Jurkat, Clone E6-1 (cell line): Measurements from ENCODE around the gene IL21R.
"Not testable (repeated sequence)": the region's sequence is repeated elsewhere in the genome, so short reads cannot be mapped to it uniquely, and the experiment has no call there.

Experiments
- DNase-seq: peaks from one replicate; pipeline ENCODE4 v3.0.0-alpha.2; 2011; ENCODE audit warnings: low read depth, low spot score
- H3K4me3 ChIP-seq: 2 replicates; pipeline ENCODE4 v1.5.1; 2011; ENCODE audit warnings: mild to moderate bottlenecking, low read length, control low read depth, moderate library complexity

Gene IL21R

DNA sequence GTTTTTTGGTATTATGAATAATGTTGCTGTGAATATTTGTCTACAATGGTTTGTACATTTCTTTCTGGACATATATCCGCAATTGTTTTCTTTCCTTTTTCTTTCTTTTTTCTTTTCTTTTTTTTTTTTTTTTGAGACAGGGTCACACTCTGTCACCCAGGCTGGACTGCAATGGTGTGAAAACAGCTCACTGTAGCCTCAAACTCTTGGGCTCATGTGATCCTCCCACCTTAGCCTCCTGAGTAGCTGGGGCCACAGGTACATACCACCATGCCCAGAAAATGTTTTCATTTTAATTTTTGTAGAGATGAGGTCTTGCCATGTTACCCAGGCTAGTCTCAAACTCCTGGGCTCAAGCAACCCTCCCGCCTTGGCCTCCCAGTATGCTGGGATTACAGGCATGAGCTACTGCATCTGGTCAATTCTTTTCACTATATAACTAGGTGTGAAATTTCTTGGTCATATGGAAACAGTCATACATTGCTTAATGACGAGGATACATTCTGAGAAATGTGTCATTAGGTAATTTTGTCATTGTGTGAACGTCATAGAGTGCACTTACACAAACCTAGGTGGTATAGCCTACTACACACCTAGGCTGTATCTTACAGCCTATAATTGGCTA is 15.2 kb downstream of the IL21R start:
- no peak for DNase-seq

DNA sequence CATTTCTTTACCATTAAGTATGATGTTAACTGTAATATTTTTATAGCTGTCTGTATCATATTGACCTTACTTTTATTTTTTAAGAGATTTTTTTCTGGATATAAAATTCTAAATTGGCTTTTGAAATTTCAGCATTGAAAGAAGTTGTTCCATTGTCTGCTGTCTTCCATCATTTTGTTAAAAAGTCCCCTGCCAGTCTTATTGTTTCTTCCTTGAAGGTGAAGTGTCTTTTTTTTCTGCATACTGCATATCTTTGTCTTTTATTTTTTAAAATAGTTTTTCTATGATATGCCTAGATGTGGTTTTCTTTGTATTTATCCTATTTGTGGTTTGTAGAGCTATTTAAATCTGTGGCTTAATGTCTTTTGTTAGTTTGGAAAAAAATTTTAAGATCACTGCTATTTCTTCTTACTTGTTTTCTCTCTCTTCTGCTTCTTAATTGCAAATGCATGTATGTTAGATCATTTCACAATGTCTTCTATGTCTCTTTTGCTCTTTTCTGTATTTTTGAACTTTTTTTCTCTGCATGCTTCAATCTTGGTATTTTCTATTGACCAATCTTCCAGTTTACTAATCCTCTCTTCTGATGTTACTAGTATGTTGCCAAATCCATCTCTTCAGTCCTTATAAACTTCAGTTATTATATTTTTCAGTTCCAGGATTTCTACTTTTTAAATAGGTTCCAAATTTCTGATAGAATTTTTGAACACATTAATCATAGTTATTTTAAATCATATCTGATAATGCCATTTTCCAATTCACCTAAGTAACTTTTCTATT is 20.2 kb downstream of the IL21R start:
- DNase-seq, result no peak
- no peak overlapping the region for H3K4me3 ChIP-seq

More for the DNA sequence above, 15.2 kb downstream of the IL21R start:
- H3K4me3 ChIP-seq, result no peak overlapping the region

DNA sequence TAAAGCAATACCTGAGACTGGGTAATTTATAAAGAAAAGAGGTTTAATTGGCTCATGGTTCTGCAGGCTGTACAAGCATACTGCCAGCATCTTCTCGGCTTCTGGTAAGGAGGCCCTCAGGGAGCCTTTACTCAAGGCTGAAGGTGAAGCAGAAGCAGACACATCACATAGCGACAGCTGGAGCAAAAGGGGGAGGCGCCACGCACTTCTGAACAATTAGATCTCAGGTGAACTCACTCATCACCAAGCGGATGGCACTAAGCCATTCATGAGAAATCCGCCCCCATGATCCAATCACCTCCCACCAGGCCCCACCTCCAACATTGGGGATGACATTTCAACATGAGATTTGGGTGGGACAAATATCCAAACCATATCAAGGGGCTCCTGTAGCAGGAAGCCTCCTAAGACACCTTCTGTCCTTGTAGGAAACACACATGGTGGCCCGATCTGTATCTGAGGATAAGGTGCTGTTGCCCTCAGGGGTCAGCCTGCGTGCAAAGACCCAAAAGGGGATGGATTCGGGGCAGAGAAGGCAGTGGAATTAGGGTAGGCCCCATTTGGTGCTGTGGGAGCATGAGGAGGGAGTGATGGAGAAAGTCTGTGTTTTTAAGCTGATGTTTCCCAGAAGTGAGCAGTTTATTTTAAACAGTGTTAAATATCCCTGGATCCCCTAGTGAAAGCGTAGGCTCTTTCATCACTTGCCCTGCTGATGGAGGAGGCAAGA is 23.0 kb downstream of the IL21R start:
- DNase-seq, result no peak
- no peak overlapping the region for H3K4me3 ChIP-seq

DNA sequence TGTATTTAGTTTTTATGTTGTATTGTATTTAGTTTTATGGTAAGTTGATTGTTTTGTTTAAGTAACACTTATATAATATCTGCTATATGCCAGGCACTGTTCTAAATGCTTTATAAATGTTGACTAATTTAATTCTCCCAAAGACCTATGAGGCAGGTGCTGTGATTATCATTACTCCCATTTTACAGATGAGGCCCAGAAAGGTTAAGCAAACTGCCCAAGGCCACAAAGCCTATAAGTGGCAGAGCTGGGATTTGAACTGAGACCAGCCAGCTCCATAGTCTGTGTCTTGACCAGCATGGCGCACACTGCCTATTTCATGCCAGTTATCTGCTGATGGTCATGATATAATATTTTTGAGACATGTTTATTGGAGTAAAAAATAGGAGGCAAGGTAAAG is 24.0 kb downstream of the IL21R start:
- H3K4me3 ChIP-seq, result no peak overlapping the region
- no peak for DNase-seq

DNA sequence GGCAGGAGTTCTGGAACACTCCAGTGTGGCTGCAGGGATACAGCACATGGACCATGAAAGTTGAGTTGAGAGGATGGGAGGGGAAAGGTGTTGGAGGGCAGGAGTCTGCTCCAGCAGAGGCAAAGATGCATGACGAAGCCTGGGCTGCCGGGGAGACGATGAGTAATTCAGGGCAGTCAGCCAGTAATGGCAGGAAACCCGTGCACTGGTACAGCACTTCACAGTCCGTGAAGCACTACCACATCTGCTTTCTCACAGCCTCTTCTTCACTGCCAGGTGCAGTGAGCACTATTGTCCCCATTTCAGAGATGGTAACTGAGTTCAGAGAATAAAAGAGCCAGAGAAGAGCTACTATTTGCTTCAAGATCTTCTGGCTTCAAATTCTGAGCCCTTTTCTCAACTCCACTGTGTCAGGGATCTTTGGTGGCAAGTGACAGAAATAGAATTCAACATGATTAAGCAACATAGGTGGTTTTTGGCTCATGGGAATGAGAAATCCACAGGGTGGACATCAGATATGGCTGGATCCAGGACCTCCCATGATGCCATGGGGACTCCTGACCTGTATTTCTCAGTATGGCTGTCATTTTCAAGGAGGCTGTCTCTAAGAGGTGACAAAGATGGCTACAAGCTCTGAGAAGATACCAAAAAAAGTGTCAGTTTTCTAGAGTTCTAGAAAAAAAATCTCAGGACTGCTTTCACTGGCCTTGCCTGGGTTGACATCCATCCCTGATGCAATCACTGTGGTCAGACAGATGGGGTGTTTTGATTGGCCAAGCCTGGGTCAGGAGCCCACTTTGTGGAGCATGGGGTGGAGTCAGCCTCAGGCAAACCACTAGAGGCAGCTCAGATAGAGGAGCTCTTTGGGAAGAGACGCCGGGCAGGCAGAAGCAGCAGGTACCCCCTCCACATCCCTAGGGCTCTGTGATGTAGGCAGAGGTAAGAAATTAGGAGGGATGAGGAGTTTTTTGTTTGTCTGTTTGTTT is 24.7 kb downstream of the IL21R start:
- no peak overlapping the region for H3K4me3 ChIP-seq
- peak; percentile 75 for DNase-seq

DNA sequence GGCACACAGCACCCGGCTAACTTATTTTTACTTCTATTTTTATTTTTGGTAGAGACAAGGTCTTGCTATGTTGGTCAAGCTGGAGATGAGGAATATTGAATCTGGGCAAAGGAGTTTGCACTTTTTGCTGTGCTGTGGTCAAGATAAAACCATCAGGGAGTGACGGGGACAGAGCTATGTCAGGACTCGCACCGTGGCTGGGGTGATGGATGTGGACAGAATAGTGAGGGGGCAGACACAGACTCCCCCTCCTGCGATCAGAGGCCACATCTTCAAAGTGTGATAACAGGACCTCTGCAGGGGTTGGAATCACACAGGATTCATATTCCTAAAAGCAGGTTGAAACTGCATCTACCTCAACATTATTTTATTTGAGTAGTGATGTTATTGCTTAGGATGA is 25.6 kb downstream of the IL21R start:
- H3K4me3 ChIP-seq, result no peak overlapping the region

DNA sequence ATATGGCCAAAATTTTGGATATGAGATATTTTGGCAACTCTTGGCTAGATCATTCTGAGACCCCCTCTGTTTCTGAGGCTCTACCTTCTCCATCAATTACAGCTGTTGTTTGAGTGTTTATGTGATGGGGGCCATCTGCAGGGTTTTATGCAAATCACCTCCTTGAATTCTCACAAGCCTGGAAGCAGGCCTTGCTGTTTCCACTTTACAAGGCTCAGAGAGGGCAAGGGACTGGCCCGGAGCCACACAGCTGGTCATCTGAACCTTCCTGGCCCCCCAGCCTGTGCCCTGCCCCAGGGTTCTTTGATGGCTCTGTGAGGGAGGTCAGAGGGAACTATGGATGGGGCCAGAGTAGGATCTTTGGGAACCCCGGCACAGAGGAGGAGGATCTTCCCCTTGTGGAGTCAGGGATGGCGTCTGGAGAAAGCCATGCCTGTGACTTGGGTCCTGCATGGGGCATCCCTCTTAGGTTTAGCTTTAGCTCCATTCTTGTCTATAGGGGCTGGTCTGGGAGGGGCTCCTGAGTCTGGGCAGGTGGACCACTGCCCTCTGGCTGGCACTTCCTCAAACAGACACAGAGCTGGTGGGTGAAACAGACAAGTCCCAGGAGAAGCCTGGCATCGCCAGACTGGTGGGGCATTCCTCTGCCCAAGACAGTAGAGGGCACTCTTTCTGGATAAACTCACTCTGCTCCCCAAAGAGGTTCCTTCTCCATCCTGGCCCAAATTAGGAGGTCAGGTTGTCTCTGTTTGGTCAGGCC is 26.2 kb downstream of the IL21R start:
- no peak for DNase-seq
- H3K4me3 ChIP-seq, result no peak overlapping the region

More for the DNA sequence above, 25.6 kb downstream of the IL21R start:
- DNase-seq, result no peak

DNA sequence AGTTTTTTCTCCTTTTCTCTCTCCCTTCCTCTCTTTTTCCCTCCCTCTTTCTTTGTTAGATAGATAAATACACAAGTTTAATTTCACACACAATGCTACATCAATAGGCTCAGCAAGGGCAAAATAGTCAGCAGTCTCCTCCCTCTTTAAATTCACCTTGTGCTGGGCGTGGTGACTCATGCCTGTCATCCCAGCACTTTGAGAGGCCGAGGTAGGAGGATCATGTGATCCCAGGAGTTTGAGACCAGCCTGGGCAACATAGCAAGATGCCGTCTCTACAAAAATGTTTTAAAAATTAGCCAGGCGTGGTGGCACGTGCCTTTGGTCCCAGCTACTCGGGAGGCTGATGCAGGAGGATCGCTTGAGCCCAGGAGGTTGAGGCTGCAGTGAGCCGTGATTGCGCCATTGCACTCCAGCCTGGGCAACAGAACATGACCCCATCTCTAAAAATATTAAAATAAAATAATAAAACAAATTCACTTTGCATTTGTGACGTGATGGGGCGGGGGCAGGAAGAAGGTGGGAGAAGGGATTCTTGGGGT is 27.4 kb downstream of the IL21R start:
- DNase-seq, result no peak

DNA sequence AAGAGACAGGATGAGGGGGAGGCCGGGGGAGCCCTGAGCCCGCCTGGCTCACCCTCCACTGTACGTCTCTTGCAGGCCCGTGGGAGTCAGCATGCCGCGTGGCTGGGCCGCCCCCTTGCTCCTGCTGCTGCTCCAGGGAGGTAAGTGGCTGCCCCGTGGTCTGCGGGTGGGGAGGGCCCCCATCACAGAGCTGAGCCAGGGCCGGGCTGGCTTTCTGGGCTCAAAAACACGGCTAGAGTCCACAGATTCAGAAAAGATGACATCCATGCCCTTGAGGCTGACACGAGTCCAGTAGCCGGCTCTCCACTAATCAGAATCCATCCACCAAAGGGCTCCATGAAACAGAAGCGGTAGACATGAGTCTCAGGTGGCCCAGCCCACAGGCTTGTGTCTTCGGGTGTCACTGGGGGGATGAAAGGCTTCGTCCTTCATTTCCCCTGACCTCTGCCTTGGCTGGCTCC is 28.0 kb downstream of the IL21R start:
- DNase-seq, result no peak

More for the DNA sequence above, 27.4 kb downstream of the IL21R start:
- no peak overlapping the region for H3K4me3 ChIP-seq

DNA sequence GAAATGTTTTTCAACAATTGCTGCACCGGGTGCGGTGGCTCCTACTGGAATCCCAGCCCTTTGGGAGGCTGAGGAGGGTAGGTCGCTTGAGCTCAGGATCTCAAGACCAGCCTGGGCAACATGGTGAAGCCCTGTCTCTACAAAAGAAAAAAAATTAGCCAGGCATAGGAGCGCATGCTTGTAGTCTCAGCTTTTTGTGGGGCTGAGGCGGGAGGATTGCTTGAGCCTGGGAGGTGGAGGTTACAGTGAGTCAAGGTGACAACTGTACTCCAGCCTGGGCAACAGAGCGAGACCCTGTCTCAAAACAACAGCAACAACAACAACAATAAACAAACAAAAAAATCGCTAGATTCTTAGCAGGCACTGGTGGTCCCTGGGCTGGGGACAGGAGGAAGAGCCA is 28.5 kb downstream of the IL21R start:
- no peak for DNase-seq
- H3K4me3 ChIP-seq, result no peak overlapping the region

More for the DNA sequence above, 28.0 kb downstream of the IL21R start:
- no peak overlapping the region for H3K4me3 ChIP-seq

DNA sequence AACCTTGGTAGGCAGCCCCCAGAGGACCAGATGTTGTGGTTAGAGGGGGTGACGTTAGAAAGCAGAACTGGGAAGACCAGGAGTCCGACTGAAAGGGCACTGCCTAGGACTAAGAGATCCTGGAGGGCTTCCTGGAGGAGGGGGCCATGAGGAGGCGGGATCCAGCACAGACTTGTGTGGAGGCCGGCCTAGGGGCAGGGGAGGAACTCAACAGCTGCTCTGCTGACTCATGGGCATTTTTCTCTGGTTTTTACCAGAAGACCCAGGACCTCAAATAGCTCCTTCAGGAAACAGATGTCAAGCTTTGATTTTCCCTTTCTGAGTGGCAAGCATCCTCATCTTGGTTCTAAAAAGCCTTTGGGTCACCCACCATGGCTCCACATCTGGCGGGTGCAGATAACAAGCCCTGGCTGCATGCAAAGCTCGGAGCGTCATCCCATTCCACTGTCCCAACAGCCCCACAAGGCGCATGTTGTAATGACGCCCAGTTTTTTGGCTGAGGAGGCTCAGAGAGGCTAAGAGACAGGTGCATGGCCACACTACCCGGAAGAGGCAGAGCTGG is 29.0 kb downstream of the IL21R start:
- peak; percentile 68 for DNase-seq

DNA sequence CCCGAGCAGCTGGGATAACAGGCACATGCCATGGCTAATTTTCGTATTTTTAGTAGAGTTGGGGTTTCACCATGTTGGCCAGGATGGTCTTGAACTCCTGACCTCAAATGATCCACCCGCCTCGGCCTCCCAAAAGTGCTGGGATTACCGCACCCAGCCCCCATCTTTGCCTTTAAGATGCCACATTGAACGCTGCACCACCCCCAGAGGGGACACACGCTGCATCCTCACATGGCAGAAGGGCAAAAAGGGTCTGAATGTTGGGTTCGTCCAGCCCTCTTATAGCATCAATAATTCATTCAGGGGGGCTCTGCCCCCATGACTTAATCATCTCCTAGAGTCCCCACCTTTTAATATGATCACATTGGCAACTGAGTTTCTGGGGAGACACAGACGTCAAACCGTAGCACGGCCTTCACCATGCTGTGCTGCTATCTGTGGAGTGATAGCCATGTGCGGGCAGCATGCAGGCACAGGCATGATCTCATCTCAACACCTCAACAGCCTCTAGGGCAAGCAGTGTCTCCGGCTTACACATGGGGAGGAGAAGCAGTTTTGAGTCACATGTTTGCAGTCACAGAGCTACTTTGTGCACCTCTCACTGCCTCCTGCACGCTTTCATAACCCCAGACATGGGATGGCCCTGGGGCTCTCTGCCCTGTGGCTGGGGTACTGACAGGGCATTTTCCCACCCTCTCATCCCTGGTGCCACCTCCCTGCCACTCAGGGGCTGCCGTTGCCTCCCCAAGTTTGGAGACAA is 30.0 kb downstream of the IL21R start:
- no peak overlapping the region for H3K4me3 ChIP-seq
- no peak for DNase-seq

More for the DNA sequence above, 29.0 kb downstream of the IL21R start:
- H3K4me3 ChIP-seq, result no peak overlapping the region

DNA sequence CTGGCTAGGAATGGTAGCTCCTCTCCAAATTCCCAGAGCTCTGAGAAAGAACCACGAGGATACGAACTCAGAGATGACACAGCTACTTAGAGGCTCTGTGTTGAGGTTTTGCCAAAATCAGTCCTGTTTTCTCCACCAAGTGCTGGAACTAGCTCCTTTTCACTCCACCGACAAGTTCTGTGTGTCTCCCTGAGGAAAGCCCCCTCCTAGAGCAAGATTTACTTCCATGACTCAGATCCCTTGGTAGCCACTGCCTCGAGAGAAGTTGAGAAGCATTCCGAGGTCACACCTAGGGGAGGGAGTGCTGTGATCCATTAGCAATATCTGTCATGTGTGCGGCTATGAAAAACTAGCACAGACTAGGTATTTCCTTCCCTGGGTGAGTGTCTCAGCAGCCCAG is 30.6 kb downstream of the IL21R start:
- H3K4me3 ChIP-seq, result no peak overlapping the region
- no peak for DNase-seq

DNA sequence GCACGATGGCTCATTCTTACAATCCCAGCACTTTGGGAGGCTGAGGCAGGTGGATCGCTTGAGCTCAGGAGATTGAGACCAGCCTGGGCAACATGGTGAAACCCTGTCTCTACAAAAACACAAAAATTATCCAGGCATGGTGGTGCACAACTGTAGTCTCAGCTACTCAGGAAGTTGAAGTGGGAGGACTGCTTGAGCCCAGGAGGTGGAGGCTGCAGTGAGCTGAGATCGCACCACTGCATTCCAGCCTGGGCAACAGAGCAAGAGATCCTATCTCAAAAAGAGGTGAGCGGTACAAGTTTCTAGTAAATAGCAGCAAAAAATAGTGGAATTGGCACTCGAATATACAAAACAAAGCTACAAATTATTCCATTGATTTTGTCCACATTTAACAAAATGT is 31.2 kb downstream of the IL21R start:
- not testable (repeated sequence) for DNase-seq, H3K4me3 ChIP-seq

DNA sequence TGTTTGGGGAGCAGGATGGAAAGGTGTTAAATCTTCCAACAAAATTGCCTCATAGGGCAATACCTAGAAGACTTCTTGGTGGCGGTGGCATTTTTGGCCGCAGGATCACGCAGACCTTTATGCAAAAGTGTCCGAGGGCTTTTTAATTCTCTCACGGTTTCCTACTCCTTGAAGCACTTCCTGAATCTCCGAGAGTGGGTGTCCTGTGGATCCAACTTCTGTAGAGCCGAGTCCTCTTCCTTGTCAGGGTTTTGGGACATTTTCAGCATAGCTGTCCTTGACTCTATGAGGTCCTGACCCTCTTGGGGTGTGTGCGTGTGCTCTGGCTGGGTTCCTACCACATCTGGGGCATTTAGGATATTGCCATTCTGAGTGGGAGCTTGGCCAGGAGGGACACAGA is 31.7 kb downstream of the IL21R start:
- DNase-seq, result no peak
- no peak overlapping the region for H3K4me3 ChIP-seq

DNA sequence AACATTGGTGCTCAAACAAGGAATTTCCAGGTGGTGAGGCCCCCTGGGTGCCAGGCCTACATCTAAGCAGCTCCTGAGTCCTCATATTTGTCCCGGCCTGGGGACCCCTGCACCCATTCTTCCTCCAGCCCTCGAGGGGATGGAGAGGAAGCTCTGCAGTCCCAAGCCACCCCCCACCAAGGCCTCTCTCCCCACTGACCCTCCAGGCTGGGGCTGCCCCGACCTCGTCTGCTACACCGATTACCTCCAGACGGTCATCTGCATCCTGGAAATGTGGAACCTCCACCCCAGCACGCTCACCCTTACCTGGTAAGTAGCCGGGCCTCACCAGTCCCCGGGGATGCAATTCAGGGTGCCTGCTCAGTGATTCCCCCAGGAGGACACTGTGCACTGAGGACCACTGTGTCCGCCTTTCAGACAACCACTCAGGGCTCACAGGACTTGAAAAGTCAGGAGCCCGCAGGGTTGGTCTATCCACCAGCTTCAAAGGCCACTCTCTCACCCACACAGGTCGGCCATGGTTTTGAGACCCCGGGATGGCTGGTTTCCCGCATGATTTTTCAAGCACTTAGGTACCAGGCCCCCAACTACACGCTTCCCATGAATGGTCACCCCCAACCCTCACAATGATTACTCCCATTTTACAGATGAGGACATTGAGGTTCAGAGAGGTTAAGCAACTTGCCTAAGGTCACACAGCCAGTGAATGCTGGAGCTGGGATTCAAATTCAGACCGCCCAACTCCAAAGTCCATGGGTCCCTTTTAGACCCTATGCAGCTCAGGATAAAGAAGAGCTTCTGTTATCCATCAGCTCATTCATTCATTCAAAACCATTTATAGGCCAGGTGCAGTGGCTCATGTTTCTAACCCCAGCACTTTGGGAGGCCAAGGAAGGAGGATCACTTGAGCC is 32.4 kb downstream of the IL21R start:
- DNase-seq, result no peak
- no peak overlapping the region for H3K4me3 ChIP-seq
